ENCODE results near the gene CALML5. TPM values are rescaled to one million over a fixed set of nuclear protein-coding genes. Genes with fewer than 3 reads are reported as not detected.

Gene CALML5
- total RNA-seq, 1 experiment from 2014 or later = not detected

DNA sequence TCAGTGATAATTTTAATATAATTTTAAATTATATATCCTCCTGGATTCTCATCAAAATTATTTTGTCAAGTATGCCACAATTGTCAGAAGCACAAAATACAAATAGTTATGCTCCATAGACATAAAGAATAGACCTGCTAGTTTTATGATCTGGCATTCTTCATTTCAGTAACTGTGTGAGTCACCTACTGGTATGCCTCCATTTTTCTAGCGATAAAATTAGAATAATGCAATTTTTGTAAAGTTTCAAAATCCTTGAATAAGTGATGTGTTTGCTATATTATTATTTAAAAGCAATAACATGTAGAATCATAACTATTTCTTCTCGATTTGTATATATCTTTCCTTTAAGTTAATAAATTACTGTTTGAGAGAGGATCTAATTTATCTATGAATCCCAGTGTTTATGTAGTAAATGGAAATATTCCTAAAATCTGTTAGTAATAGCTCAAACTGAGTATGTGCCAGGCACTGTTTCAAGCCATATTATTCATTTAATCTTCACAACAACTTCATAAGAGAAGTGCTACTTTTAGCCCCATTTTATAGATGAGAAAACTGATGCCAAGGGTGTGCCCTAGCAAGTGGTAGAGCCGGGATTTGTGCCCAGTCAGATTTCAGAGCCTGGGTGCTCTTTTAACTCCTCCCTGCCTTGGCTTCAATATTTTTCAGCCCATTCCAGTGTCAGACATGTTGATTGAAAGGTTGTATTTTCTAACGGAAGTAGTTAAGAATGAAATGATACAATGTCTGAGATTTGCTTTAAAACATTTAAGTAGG lies 48.6 kb downstream of the CALML5 start:
- Histone ChIP-seq H3K9me3 (ENCODE audit: control insufficient read depth, insufficient read depth, low read depth, low read length) (no peaks in the 10 kb centered on the region), H3K4me1 (ENCODE audit: control insufficient read depth, insufficient read depth, low read length) (peaks cover 9% of the 10 kb centered on the region), H3K4me3 (ENCODE audit: low read depth in 2 of 2, low read length in 2 of 2) (no peak overlapping the region), H3K27me3 (ENCODE audit: control insufficient read depth, insufficient read depth, low read length) (no peaks in the 10 kb centered on the region), H3K27ac (ENCODE audit: low read length) (no peak overlapping the region), H3K36me3 (ENCODE audit: control insufficient read depth, insufficient read depth, low read length) (peaks cover 17% of the 10 kb centered on the region)
- BruUV-seq (replicated peaks) = no TSS peak
- intact Hi-C loops (cut with micrococcal nuclease; ENCODE audit: unreplicated experiment) = no loop called here
- no peak for TF ChIP-seq TCF7L2 (IDR thresholded peaks at IDR 0.05; ENCODE audit: low read depth, low read length)
- TF ChIP-seq, protein P1, sequence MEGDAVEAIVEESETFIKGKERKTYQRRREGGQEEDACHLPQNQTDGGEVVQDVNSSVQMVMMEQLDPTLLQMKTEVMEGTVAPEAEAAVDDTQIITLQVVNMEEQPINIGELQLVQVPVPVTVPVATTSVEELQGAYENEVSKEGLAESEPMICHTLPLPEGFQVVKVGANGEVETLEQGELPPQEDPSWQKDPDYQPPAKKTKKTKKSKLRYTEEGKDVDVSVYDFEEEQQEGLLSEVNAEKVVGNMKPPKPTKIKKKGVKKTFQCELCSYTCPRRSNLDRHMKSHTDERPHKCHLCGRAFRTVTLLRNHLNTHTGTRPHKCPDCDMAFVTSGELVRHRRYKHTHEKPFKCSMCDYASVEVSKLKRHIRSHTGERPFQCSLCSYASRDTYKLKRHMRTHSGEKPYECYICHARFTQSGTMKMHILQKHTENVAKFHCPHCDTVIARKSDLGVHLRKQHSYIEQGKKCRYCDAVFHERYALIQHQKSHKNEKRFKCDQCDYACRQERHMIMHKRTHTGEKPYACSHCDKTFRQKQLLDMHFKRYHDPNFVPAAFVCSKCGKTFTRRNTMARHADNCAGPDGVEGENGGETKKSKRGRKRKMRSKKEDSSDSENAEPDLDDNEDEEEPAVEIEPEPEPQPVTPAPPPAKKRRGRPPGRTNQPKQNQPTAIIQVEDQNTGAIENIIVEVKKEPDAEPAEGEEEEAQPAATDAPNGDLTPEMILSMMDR (IDR thresholded peaks at IDR 0.05) = no peak
- no peak for DNase-seq (ENCODE audit: low read depth, low spot score)
- POLR2A ChIA-PET = no interaction called here
- no peak for ATAC-seq
- CTCF ChIA-PET = no interaction called here
- in situ Hi-C loops (cut with HindIII; ENCODE audit: low pct_unique_long_range_greater_than_20kb, low sequenced_read_pairs) = no loop called here

DNA sequence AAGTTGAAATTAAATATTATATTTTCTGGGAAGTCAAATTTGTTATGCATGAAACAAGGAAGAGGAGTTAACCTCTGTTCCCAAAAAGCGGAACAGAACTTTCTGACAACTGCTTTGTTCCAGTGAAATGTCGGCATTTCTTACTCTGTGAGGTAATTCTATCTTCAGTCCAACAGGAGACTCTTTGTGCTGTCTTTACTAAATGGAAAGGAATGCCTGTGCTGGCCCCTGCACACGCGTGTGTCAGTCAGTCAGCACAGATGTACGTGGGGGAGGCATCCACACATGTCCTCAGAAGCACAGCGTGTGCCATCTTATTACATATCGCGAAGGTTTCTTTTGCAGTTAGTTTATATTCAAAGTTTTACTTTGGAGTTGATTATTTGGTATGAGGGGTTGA lies 49.5 kb downstream of the CALML5 start:
- CTCF ChIA-PET = no interaction called here
- intact Hi-C loops (cut with micrococcal nuclease; ENCODE audit: unreplicated experiment) (no loop called here), in situ Hi-C loops (cut with HindIII; ENCODE audit: low pct_unique_long_range_greater_than_20kb, low sequenced_read_pairs) (no loop called here)
- no peak for ATAC-seq
- Histone ChIP-seq H3K9me3 (ENCODE audit: control insufficient read depth, insufficient read depth, low read depth, low read length) (no peaks in the 10 kb centered on the region), H3K36me3 (ENCODE audit: control insufficient read depth, insufficient read depth, low read length) (peaks cover 9% of the 10 kb centered on the region), H3K27ac (ENCODE audit: low read length) (no peak overlapping the region), H3K4me3 (ENCODE audit: low read depth in 2 of 2, low read length in 2 of 2) (peak overlapping the region in 1 of 2 experiments; percentile 29; a peak in 2 of 4 replicates), H3K4me1 (ENCODE audit: control insufficient read depth, insufficient read depth, low read length) (peaks cover 13% of the 10 kb centered on the region), H3K27me3 (ENCODE audit: control insufficient read depth, insufficient read depth, low read length) (no peaks in the 10 kb centered on the region)
- TF ChIP-seq, protein P2, sequence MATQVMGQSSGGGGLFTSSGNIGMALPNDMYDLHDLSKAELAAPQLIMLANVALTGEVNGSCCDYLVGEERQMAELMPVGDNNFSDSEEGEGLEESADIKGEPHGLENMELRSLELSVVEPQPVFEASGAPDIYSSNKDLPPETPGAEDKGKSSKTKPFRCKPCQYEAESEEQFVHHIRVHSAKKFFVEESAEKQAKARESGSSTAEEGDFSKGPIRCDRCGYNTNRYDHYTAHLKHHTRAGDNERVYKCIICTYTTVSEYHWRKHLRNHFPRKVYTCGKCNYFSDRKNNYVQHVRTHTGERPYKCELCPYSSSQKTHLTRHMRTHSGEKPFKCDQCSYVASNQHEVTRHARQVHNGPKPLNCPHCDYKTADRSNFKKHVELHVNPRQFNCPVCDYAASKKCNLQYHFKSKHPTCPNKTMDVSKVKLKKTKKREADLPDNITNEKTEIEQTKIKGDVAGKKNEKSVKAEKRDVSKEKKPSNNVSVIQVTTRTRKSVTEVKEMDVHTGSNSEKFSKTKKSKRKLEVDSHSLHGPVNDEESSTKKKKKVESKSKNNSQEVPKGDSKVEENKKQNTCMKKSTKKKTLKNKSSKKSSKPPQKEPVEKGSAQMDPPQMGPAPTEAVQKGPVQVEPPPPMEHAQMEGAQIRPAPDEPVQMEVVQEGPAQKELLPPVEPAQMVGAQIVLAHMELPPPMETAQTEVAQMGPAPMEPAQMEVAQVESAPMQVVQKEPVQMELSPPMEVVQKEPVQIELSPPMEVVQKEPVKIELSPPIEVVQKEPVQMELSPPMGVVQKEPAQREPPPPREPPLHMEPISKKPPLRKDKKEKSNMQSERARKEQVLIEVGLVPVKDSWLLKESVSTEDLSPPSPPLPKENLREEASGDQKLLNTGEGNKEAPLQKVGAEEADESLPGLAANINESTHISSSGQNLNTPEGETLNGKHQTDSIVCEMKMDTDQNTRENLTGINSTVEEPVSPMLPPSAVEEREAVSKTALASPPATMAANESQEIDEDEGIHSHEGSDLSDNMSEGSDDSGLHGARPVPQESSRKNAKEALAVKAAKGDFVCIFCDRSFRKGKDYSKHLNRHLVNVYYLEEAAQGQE (IDR thresholded peaks at IDR 0.05; ENCODE audit: insufficient read depth in 1 of 2, low read depth in 2 of 2, low read length in 1 of 2) = no peak
- TF ChIP-seq TCF7L2 (IDR thresholded peaks at IDR 0.05; ENCODE audit: low read depth, low read length) (no peak), POLR2AphosphoS5 (IDR thresholded peaks at IDR 0.05; ENCODE audit: low read depth, low read length) (no peak)
- POLR2A ChIA-PET = no interaction called here
- no peak for DNase-seq (ENCODE audit: low read depth, low spot score)
- BruUV-seq (replicated peaks) = no TSS peak

DNA sequence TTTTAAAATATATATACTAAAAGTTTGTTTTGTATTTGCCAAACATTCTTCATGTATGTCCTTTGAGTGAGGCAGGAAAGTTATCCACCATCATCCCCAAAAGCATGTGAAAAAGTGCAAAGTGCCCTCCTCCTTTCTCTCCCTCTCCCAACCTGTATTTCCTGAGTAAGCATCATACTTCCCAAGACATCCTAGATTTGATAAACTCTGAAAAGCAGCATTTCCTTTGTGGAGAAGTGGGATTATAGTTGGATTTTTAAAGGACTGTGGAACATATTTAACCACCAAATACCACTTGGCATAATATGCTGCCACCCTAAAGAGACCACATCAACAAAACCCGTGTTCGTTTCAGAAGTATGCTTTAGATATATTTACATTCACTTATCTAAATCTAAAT lies 50.1 kb downstream of the CALML5 start:
- H3K9me3 ChIP-seq (ENCODE audit: control insufficient read depth, insufficient read depth, low read depth, low read length) = no peaks in the 10 kb centered on the region
- DNase-seq (ENCODE audit: low read depth, low spot score) = no peak
- ChIA-PET POLR2A (no interaction called here), CTCF (no interaction called here)
- no peak for TF ChIP-seq TCF7L2 (IDR thresholded peaks at IDR 0.05; ENCODE audit: low read depth, low read length)
- TF ChIP-seq, protein P1 (IDR thresholded peaks at IDR 0.05) = no peak
- no peak for TF ChIP-seq POLR2AphosphoS5 (IDR thresholded peaks at IDR 0.05; ENCODE audit: low read depth, low read length)
- TF ChIP-seq SIN3A (IDR thresholded peaks at IDR 0.05; ENCODE audit: borderline replicate concordance, insufficient read depth, low read depth, low read length) = no peak
- TF ChIP-seq, protein P2 (IDR thresholded peaks at IDR 0.05; ENCODE audit: insufficient read depth in 1 of 2, low read depth in 2 of 2, low read length in 1 of 2) = no peak
- H3K36me3 ChIP-seq (ENCODE audit: control insufficient read depth, insufficient read depth, low read length) = peaks cover 7% of the 10 kb centered on the region
- in situ Hi-C loops (cut with HindIII; ENCODE audit: low pct_unique_long_range_greater_than_20kb, low sequenced_read_pairs) = no loop called here
- no peak for ATAC-seq
- no TSS peak for BruUV-seq (replicated peaks)
- peaks cover 13% of the 10 kb centered on the region for H3K4me1 ChIP-seq (ENCODE audit: control insufficient read depth, insufficient read depth, low read length)
- H3K27ac ChIP-seq (ENCODE audit: low read length) = no peak overlapping the region
- intact Hi-C loops (cut with micrococcal nuclease; ENCODE audit: unreplicated experiment) = no loop called here
- H3K27me3 ChIP-seq (ENCODE audit: control insufficient read depth, insufficient read depth, low read length) = no peaks in the 10 kb centered on the region
- peak overlapping the region in 1 of 2 experiments; percentile 67; a peak in 2 of 4 replicates for H3K4me3 ChIP-seq (ENCODE audit: low read depth in 2 of 2, low read length in 2 of 2)
